Heart right ventricle (tissue), 16 donors: ENCODE results near the gene PRKCE. TPM values are rescaled to one million over a fixed set of nuclear protein-coding genes. Genes with fewer than 3 reads are reported as not detected.

Experiments
- ATAC-seq, 8 donors: fragments of 200-7000 bp; cut with Tn5 transposase; one replicate each; pipeline ENCODE4 v1.9.1; 2020; ENCODE audit warnings: mild to moderate bottlenecking in 8 of 8, moderate library complexity in 8 of 8, moderate number of reproducible peaks in 1 of 8
- DNase-seq, 2 donors: peaks; one replicate each; pipeline ENCODE4 v3.0.0-alpha.2; 2020
- H3K27ac ChIP-seq, 10 donors: fragments of 200-600 bp; sonication (generic) in 2 of 10; one replicate each; pipeline versions ENCODE4 v1.5.0 to v1.8.0; 2020 to 2022; ENCODE audit warnings: mild to moderate bottlenecking in 3 of 10
- H3K27me3 ChIP-seq, 7 donors: fragments of 200-600 bp; one replicate each; pipeline ENCODE4 v1.8.0; 2021 to 2022; ENCODE audit warnings: mild to moderate bottlenecking in 2 of 7
- H3K36me3 ChIP-seq, 9 donors: fragments of 200-600 bp; sonication (generic) in 1 of 9; one replicate each; pipeline versions ENCODE4 v1.5.0 to v1.8.0; 2020 to 2022; ENCODE audit warnings: mild to moderate bottlenecking in 2 of 9
- H3K4me1 ChIP-seq, 9 donors: fragments of 200-600 bp; sonication (generic) in 1 of 9; one replicate each; pipeline versions ENCODE4 v1.5.0 to v1.8.0; 2020 to 2022; ENCODE audit warnings: mild to moderate bottlenecking in 4 of 9
- H3K4me3 ChIP-seq, 10 donors: fragments of 200-600 bp; sonication (generic) in 2 of 10; one replicate each; pipeline versions ENCODE4 v1.5.0 to v1.8.0; 2020 to 2022; ENCODE audit warnings: mild to moderate bottlenecking in 7 of 10, moderate library complexity in 2 of 10
- H3K9me3 ChIP-seq, 11 donors: fragments of 200-600 bp in 10 of 11; sonication (generic) in 2 of 11; one replicate each; pipeline versions ENCODE4 v1.5.0 to v1.8.0; 2013 to 2022; ENCODE audit warnings: mild to moderate bottlenecking in 2 of 11, control low read depth in 1 of 11, moderate library complexity in 1 of 11
- CTCF ChIP-seq, 9 donors: fragments of 200-600 bp; sonication (generic) in 2 of 9; IDR thresholded peaks; one replicate each; pipeline versions ENCODE4 v1.5.0 to v1.8.0; 2021 to 2022; ENCODE audit warnings: antibody characterized with exemption in 9 of 9, mild to moderate bottlenecking in 5 of 9, moderate library complexity in 1 of 9
- WGBS, 2 donors: extraction: QIAGEN DNeasy Blood & Tissue Kit; methylation state at CpG; one replicate each; pipeline ENCODE4 v1.1.7; 2013; ENCODE audit warnings: inconsistent platforms in 1 of 2; 5-methylcytosine and 5-hydroxymethylcytosine counted together
- intact Hi-C, 10 donors: fragments of 100-400 bp; cut with DNase I; formaldehyde crosslinking; loops; one replicate each; pipeline versions ENCODE4 v1.11.1 to v1.14.2; 2022
- polyA plus RNA-seq, 2 donors: library from polyadenylated mRNA; stranded (reverse); fragments of 200-250 nt; gene quantifications; one replicate each; pipeline ENCODE4 v1.2.3, GENCODE V29; 2013
- total RNA-seq, 10 donors: library from RNA; stranded (reverse); fragmentation: NEBNext Ultra II Directional in 3 of 10; extraction: Animal tissue kit (Norgen Biotek cat#: 25700) in 3 of 10; gene quantifications; one replicate each; pipeline versions ENCODE4 v1.2.1 to v1.2.4, GENCODE V29; 2021 to 2023
- donor health status: Arrhythmogenic right ventricular cardiomyopathy.
- donor health status: ischemic (EF 13 %, LVEDD 7.1; RV severe dilation, severe dysfunction).
- donor health status: healthy with polysubstance abuse.
- donor health status: DM: no; HTN: yes; CAD: no.
- donor health status: DM: no; HTN: no; CAD: no.
- donor health status: ischemic (EF 25% LVEDD 6.9; RV normal size, moderate dysfunction).
- donor health status: ischemic (EF 25% LVEDD 5.7; RV mildly dilated, moderate dysfunction).
- donor health status: healthy.
- donor health status: DM: yes; HTN: yes; CAD: no.
- donor health status: Ischemic cardiomyopathy.
- donor health status: ischemic (EF 35%, LVEDD 5.7; RV mildly dilated, moderate dysfunction).
- donor health status: nonischemic (EF 11% LVEDD 7.7; RV severe dilation, severe dysfunction).
- donor health status: DM: yes; HTN: yes; CAD: no.
- donor health status: PGD.
- donor health status: ischemic (EF 29% LVEDD 5.4; RV normal size, mild dysfunction).
- donor health status: nonischemic (EF 23%, LVEDD 6.1; RV moderate dilation, normal function).

The PRKCE gene
- total and polyA plus RNA-seq, 12 donors, result 3.7 to 22.7 (median 16.7) TPM

- no peaks in the 10 kb centered on the region for H3K27me3 ChIP-seq
- no peak overlapping the region for H3K4me3 ChIP-seq
- 81 to 91% methylated on average over 4 of the region's 4 CpGs for WGBS, 2 donors
- H3K9me3 ChIP-seq, result no peaks in the 10 kb centered on the region
- H3K27ac ChIP-seq, result no peak overlapping the region
- TF ChIP-seq CTCF (IDR thresholded peaks at IDR 0.05), result no peak
- no peak for DNase-seq
- no peaks in the 10 kb centered on the region for H3K36me3 ChIP-seq
- peaks cover 5 to 34% (median 23%) of the 10 kb centered on the region in 9 donors for H3K4me1 ChIP-seq
- intact Hi-C loops, result no loop called here
- no peak for ATAC-seq
Observed at GRCh38 chr2:46130511-46130910, 479.0 kb downstream of the PRKCE start.

GRCh38 chr2:46132996-46133395 is 481.5 kb downstream of the PRKCE start:
- peak in 1 of 2 donors; percentile 35 for DNase-seq
- H3K27ac ChIP-seq, result peak overlapping the region in 8 of 10 donors; percentile 64 to 85 (median 73)
- peaks cover 5 to 49% (median 32%) of the 10 kb centered on the region in 9 donors for H3K4me1 ChIP-seq
- 81 to 91% methylated on average over 8 of the region's 8 CpGs for whole genome bisulfite sequencing, 2 donors
- no peak overlapping the region for H3K4me3 ChIP-seq
- H3K9me3 ChIP-seq, result no peaks in the 10 kb centered on the region
- intact Hi-C loops, result no loop called here
- no peak for TF ChIP-seq CTCF (IDR thresholded peaks at IDR 0.05)
- no peaks in the 10 kb centered on the region for H3K36me3 ChIP-seq
- no peaks in the 10 kb centered on the region for H3K27me3 ChIP-seq
- ATAC-seq, result peak in 5 of 8 donors; percentile 7 to 56 (median 49)

- ATAC-seq (peak; percentile 59 to 87 (median 77)), DNase-seq (peak; percentile 36 to 68)
- Histone ChIP-seq H3K36me3 (no peaks in the 10 kb centered on the region), H3K9me3 (no peaks in the 10 kb centered on the region), H3K4me1 (peaks cover 5 to 49% (median 32%) of the 10 kb centered on the region in 9 donors), H3K4me3 (no peak overlapping the region), H3K27me3 (no peaks in the 10 kb centered on the region), H3K27ac (peak overlapping the region; percentile 54 to 85 (median 73))
- 46 to 55% methylated on average over 8 of the region's 8 CpGs for WGBS, 2 donors
- TF ChIP-seq CTCF (IDR thresholded peaks at IDR 0.05), result peak in 1 of 9 donors; percentile 11
- intact Hi-C loops, result loop anchor here in 1 of 10 donors (5.0 kb wide), 1 partner anchor 143 kb away; no protein-coding TSS in a partner anchor
Observed at GRCh38 chr2:46134531-46135227, 483.2 kb downstream of the PRKCE start.

GRCh38 chr2:46135228-46135855 is 483.9 kb downstream of the PRKCE start:
- ATAC-seq (peak in 3 of 8 donors; percentile 6 to 8 (median 7)), DNase-seq (no peak)
- peak overlapping the region; percentile 54 to 85 (median 73) for H3K27ac ChIP-seq
- intact Hi-C loops, result loop anchor here in 1 of 10 donors (5.0 kb wide), 1 partner anchor 142 kb away; no protein-coding TSS in a partner anchor
- H3K4me1 ChIP-seq, result peaks cover 5 to 49% (median 32%) of the 10 kb centered on the region in 9 donors
- no peak for TF ChIP-seq CTCF (IDR thresholded peaks at IDR 0.05)
- H3K27me3 ChIP-seq, result no peaks in the 10 kb centered on the region
- H3K36me3 ChIP-seq, result no peaks in the 10 kb centered on the region
- no peak overlapping the region for H3K4me3 ChIP-seq
- 60 to 62% methylated on average over 4 of the region's 4 CpGs for WGBS, 2 donors
- no peaks in the 10 kb centered on the region for H3K9me3 ChIP-seq
